WI38 (cell line): ENCODE data around the gene NFIA.

ENCODE experiments used
- H3K4me3 ChIP-seq: 2 replicates; pipeline ENCODE4 v1.5.1; 2011; ENCODE audit warnings: low read depth, mild to moderate bottlenecking, control low read depth, low read length
- CTCF ChIP-seq: IDR thresholded peaks from 2 replicates; pipeline ENCODE4 v1.5.1; 2012; ENCODE audit warnings: low read depth, mild to moderate bottlenecking, control low read depth, low read length

NFIA gene

GRCh38 chr1:61330571-61330970 is 248.2 kb downstream of the NFIA start:
- TF ChIP-seq CTCF: no peak
- H3K4me3 ChIP-seq: no peak overlapping the region

GRCh38 chr1:61332196-61332753 is 249.9 kb downstream of the NFIA start:
- no peak for TF ChIP-seq CTCF
- no peak overlapping the region for H3K4me3 ChIP-seq

GRCh38 chr1:61332796-61333195 is 250.4 kb downstream of the NFIA start:
- H3K4me3 ChIP-seq: no peak overlapping the region
- TF ChIP-seq CTCF: no peak

- H3K4me3 ChIP-seq: no peak overlapping the region
- TF ChIP-seq CTCF: no peak
Measured at GRCh38 chr1:61334718-61335589, 252.6 kb downstream of the NFIA start.

GRCh38 chr1:61337037-61337436 is 254.7 kb downstream of the NFIA start:
- no peak for TF ChIP-seq CTCF
- no peak overlapping the region for H3K4me3 ChIP-seq

- TF ChIP-seq CTCF: no peak
- H3K4me3 ChIP-seq: no peak overlapping the region
Measured at GRCh38 chr1:61337441-61337951, 255.1 kb downstream of the NFIA start.
